Body of pancreas (tissue), 4 donors: ENCODE results near the gene PSD2. TPM values are rescaled to one million over a fixed set of nuclear protein-coding genes. Genes with fewer than 3 reads are reported as not detected.

Experiments
- ATAC-seq: fragments of 150-250 bp; one replicate; pipeline ENCODE4 v1.9.1; 2016
- DNase-seq, 4 donors: peaks; one replicate each; pipeline ENCODE4 v3.0.0-alpha.2; 2019
- H3K27ac ChIP-seq, 4 donors: fragments of 200-600 bp; sonication (generic); 1 replicate in 3 of 4; 2 replicates in 1 of 4; pipeline versions ENCODE4 v1.5.1 to v1.6.1; 2016 to 2019; ENCODE audit warnings: mild to moderate bottlenecking in 1 of 4, mixed read lengths in 1 of 4, moderate library complexity in 1 of 4
- H3K27me3 ChIP-seq, 2 donors: fragments of 200-600 bp; sonication (generic); one replicate each; pipeline ENCODE4 v1.6.0; 2016; ENCODE audit warnings: mild to moderate bottlenecking in 1 of 2
- H3K36me3 ChIP-seq, 2 donors: fragments of 200-600 bp; sonication (generic); replicated peaks in 1 of 2; 2 replicates each; pipeline ENCODE4 v1.5.1; 2016; ENCODE audit warnings: low read depth in 2 of 2; ENCODE audit not compliant: insufficient read depth in 1 of 2
- H3K4me1 ChIP-seq: fragments of 200-600 bp; sonication (generic); one replicate; pipeline ENCODE4 v1.6.0; 2016
- H3K4me3 ChIP-seq, 2 donors: fragments of 200-600 bp; sonication (generic); 1 replicate in 1 of 2; 2 replicates in 1 of 2; pipeline ENCODE4 v1.5.1; 2016 to 2019
- H3K9me3 ChIP-seq, 3 donors: fragments of 200-600 bp; sonication (generic); 1 replicate in 2 of 3; 2 replicates in 1 of 3; pipeline ENCODE4 v1.5.1; 2016
- CTCF ChIP-seq, 7 experiments: fragments of 450-650 bp in 4 of 7; fragments of 200-600 bp in 3 of 7; sonication (generic) in 3 of 7; IDR thresholded peaks; one replicate each; pipeline ENCODE4 v1.5.1; 2016 to 2019; ENCODE audit warnings: antibody characterized with exemption in 7 of 7
- POLR2A ChIP-seq, 3 donors: fragments of 450-650 bp; IDR thresholded peaks; one replicate each; pipeline ENCODE4 v1.6.1; 2016; ENCODE audit warnings: antibody characterized with exemption in 3 of 3, mild to moderate bottlenecking in 2 of 3
- WGBS, 2 donors: methylation state at CpG; one replicate each; pipeline ENCODE4 v1.1.5; 2017; 5-methylcytosine and 5-hydroxymethylcytosine counted together
- intact Hi-C: fragments of 100-400 bp; cut with DNase I; formaldehyde crosslinking; loops from one replicate; pipeline ENCODE4 v1.15.1; 2023
- total RNA-seq, 2 donors: library from RNA; depleted of rRNA; stranded (reverse); fragments of >200 nt; gene quantifications; one replicate each; pipeline ENCODE4 v1.1.0, GENCODE V29; 2016

Gene PSD2
- total RNA-seq, 2 donors from 2014 or later, result 0.52 TPM; not detected in 1

GRCh38 chr5:139872052-139872766 is 76.6 kb downstream of the PSD2 start:
- Histone ChIP-seq H3K4me3 (no peak overlapping the region), H3K27me3 (no peaks in the 10 kb centered on the region), H3K9me3 (no peaks in the 10 kb centered on the region), H3K4me1 (no peaks in the 10 kb centered on the region), H3K27ac (no peak overlapping the region), H3K36me3 (no peaks in the 10 kb centered on the region)
- WGBS, 2 donors, result 88% methylated on average over 9 of the region's 9 CpGs
- intact Hi-C loops, result no loop called here
- DNase-seq, result no peak
- ATAC-seq, result no peak
- TF ChIP-seq POLR2A (IDR thresholded peaks at IDR 0.05) (no peak), CTCF (IDR thresholded peaks at IDR 0.05) (no peak)

- no peaks in the 10 kb centered on the region for H3K9me3 ChIP-seq
- no peak for DNase-seq
- no peak for TF ChIP-seq POLR2A (IDR thresholded peaks at IDR 0.05)
- no peak for TF ChIP-seq CTCF (IDR thresholded peaks at IDR 0.05)
- 77 to 82% methylated on average over 11 to 16 of the region's 16 CpGs for WGBS, 2 donors
- ATAC-seq, result no peak
- no peak overlapping the region for H3K27ac ChIP-seq
- no peak overlapping the region for H3K4me3 ChIP-seq
- no peaks in the 10 kb centered on the region for H3K36me3 ChIP-seq
- intact Hi-C loops, result no loop called here
- no peaks in the 10 kb centered on the region for H3K4me1 ChIP-seq
- H3K27me3 ChIP-seq, result no peaks in the 10 kb centered on the region
These were observed 77.5 kb downstream of the PSD2 start for GRCh38 chr5:139872851-139873794.

GRCh38 chr5:139875957-139876356 is 80.3 kb downstream of the PSD2 start:
- Histone ChIP-seq H3K9me3 (no peaks in the 10 kb centered on the region), H3K4me3 (no peak overlapping the region), H3K36me3 (no peaks in the 10 kb centered on the region), H3K27ac (no peak overlapping the region), H3K4me1 (no peaks in the 10 kb centered on the region), H3K27me3 (no peaks in the 10 kb centered on the region)
- 98% methylated on average over 2 of the region's 2 CpGs for WGBS, 2 donors
- intact Hi-C loops, result no loop called here
- no peak for TF ChIP-seq POLR2A (IDR thresholded peaks at IDR 0.05)
- TF ChIP-seq CTCF (IDR thresholded peaks at IDR 0.05), result no peak
- ATAC-seq, result no peak
- no peak for DNase-seq

- 84 to 86% methylated on average over 6 of the region's 6 CpGs for WGBS, 2 donors
- TF ChIP-seq POLR2A (IDR thresholded peaks at IDR 0.05) (no peak), CTCF (IDR thresholded peaks at IDR 0.05) (no peak)
- H3K4me1 ChIP-seq, result no peaks in the 10 kb centered on the region
- intact Hi-C loops, result no loop called here
- no peak for ATAC-seq
- no peaks in the 10 kb centered on the region for H3K27me3 ChIP-seq
- no peak for DNase-seq
- no peaks in the 10 kb centered on the region for H3K9me3 ChIP-seq
- no peaks in the 10 kb centered on the region for H3K36me3 ChIP-seq
- H3K27ac ChIP-seq, result no peak overlapping the region
- H3K4me3 ChIP-seq, result no peak overlapping the region
These were observed 81.6 kb downstream of the PSD2 start for GRCh38 chr5:139877129-139877597.
